ENCODE measurements around the gene SLC35G4.
"Not testable (repeated sequence)": the region's sequence is repeated elsewhere in the genome, so short reads cannot be mapped to it uniquely, and the experiment has no call there.

Gene SLC35G4

GRCh38 chr18:11579916-11580315, 29.5 kb upstream of the SLC35G4 start:
- H3K9me3 ChIP-seq (ENCODE audit: control insufficient read depth, insufficient read depth, low read length) = no peaks in the 10 kb centered on the region
- H3K27me3 ChIP-seq (ENCODE audit: control insufficient read depth, insufficient read depth, low read length) = no peaks in the 10 kb centered on the region
- no peaks in the 10 kb centered on the region for H3K4me1 ChIP-seq (ENCODE audit: control insufficient read depth, insufficient read depth, low read length)
- H3K36me3 ChIP-seq (ENCODE audit: control insufficient read depth, insufficient read depth, low read length) = no peaks in the 10 kb centered on the region
- no peak overlapping the region for H3K4me3 ChIP-seq (ENCODE audit: low read depth, low read length)
- no peak overlapping the region for H3K9ac ChIP-seq (ENCODE audit: low read depth, low read length)

DNA sequence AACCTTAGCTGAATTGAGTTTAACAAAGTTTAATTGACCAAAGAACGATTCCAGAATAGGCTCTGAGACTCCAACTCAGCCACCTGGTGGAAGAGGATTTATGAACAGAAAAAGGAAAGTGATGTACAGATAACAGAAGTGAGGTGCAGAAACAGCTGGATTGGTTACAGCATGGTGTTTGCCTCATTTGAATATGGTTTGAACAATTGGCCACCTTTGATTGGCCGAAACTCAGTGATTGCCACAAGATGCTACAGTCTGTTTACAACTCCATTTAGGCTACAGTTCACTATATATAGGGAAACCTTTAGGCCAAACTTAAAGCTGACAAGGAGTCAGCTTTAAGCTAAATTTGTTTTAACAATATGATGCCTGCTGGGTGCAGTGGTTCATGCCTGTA, 28.1 kb upstream of the SLC35G4 start:
- Histone ChIP-seq H3K9ac (ENCODE audit: low read depth, low read length) (no peak overlapping the region), H3K4me3 (ENCODE audit: low read depth, low read length) (no peak overlapping the region), H3K4me1 (ENCODE audit: control insufficient read depth, insufficient read depth, low read length) (no peaks in the 10 kb centered on the region), H3K9me3 (ENCODE audit: control insufficient read depth, insufficient read depth, low read length) (no peaks in the 10 kb centered on the region), H3K27me3 (ENCODE audit: control insufficient read depth, insufficient read depth, low read length) (no peaks in the 10 kb centered on the region), H3K36me3 (ENCODE audit: control insufficient read depth, insufficient read depth, low read length) (no peaks in the 10 kb centered on the region)

GRCh38 chr18:11585596-11585995, 23.8 kb upstream of the SLC35G4 start:
- no peak overlapping the region for H3K9ac ChIP-seq (ENCODE audit: low read depth, low read length)
- no peaks in the 10 kb centered on the region for H3K4me1 ChIP-seq (ENCODE audit: control insufficient read depth, insufficient read depth, low read length)
- no peak overlapping the region for H3K4me3 ChIP-seq (ENCODE audit: low read depth, low read length)
- H3K36me3 ChIP-seq (ENCODE audit: control insufficient read depth, insufficient read depth, low read length) = no peaks in the 10 kb centered on the region
- no peaks in the 10 kb centered on the region for H3K27me3 ChIP-seq (ENCODE audit: control insufficient read depth, insufficient read depth, low read length)
- no peaks in the 10 kb centered on the region for H3K9me3 ChIP-seq (ENCODE audit: control insufficient read depth, insufficient read depth, low read length)

GRCh38 chr18:11586896-11587295, 22.5 kb upstream of the SLC35G4 start:
- H3K4me3 ChIP-seq (ENCODE audit: low read depth, low read length) = no peak overlapping the region
- no peaks in the 10 kb centered on the region for H3K36me3 ChIP-seq (ENCODE audit: control insufficient read depth, insufficient read depth, low read length)
- no peaks in the 10 kb centered on the region for H3K9me3 ChIP-seq (ENCODE audit: control insufficient read depth, insufficient read depth, low read length)
- H3K4me1 ChIP-seq (ENCODE audit: control insufficient read depth, insufficient read depth, low read length) = no peaks in the 10 kb centered on the region
- H3K27me3 ChIP-seq (ENCODE audit: control insufficient read depth, insufficient read depth, low read length) = no peaks in the 10 kb centered on the region
- H3K9ac ChIP-seq (ENCODE audit: low read depth, low read length) = no peak overlapping the region

DNA sequence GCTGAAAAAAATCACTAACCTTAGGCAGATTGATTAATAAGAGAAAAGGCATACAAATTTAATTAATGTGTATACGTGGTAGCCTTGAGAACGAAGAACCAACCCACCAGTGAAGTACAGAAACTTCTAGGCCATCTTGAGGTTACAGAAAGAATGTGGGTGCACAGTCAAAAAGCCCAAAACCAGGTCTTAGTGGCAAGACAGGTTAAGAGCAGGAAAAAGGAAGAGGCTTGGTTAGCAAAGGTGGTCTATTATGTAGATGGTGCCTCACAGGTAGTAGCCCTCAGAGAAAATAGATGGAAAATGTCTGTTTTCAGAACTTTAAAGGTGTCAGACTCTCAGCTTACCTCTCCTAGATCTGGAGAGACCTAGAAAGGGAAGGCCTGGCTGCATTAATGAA, 22.0 kb upstream of the SLC35G4 start:
- Histone ChIP-seq H3K9ac (ENCODE audit: low read depth, low read length) (no peak overlapping the region), H3K36me3 (ENCODE audit: control insufficient read depth, insufficient read depth, low read length) (no peaks in the 10 kb centered on the region), H3K27me3 (ENCODE audit: control insufficient read depth, insufficient read depth, low read length) (no peaks in the 10 kb centered on the region), H3K4me3 (ENCODE audit: low read depth, low read length) (no peak overlapping the region), H3K4me1 (ENCODE audit: control insufficient read depth, insufficient read depth, low read length) (no peaks in the 10 kb centered on the region), H3K9me3 (ENCODE audit: control insufficient read depth, insufficient read depth, low read length) (no peaks in the 10 kb centered on the region)

GRCh38 chr18:11587846-11588245, 21.6 kb upstream of the SLC35G4 start:
- Histone ChIP-seq H3K4me1 (ENCODE audit: control insufficient read depth, insufficient read depth, low read length) (no peaks in the 10 kb centered on the region), H3K36me3 (ENCODE audit: control insufficient read depth, insufficient read depth, low read length) (no peaks in the 10 kb centered on the region), H3K27me3 (ENCODE audit: control insufficient read depth, insufficient read depth, low read length) (no peaks in the 10 kb centered on the region), H3K9me3 (ENCODE audit: control insufficient read depth, insufficient read depth, low read length) (no peaks in the 10 kb centered on the region), H3K4me3 (ENCODE audit: low read depth, low read length) (no peak overlapping the region), H3K9ac (ENCODE audit: low read depth, low read length) (no peak overlapping the region)

DNA sequence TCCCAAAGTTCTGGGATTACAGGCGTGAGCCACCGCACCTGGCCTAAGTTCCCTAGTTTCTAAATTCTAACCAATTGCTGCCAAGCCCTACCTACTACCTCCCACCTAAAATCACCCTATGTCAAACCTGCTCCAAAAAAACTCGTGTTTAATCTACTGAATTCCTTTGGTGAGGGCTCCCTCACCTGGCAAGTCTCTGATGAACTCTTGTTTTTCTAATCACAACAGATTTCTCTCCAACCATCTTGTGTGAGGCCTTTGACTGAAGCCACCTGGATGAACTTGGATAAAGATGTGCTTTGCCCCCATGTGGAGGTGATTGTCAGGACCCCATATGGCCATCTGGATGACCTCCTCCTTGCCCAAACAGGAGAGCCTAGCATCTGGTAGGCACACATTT, 17.4 kb upstream of the SLC35G4 start:
- no peak overlapping the region for H3K9ac ChIP-seq (ENCODE audit: low read depth, low read length)
- H3K27me3 ChIP-seq (ENCODE audit: control insufficient read depth, insufficient read depth, low read length) = no peaks in the 10 kb centered on the region
- no peaks in the 10 kb centered on the region for H3K9me3 ChIP-seq (ENCODE audit: control insufficient read depth, insufficient read depth, low read length)
- no peak overlapping the region for H3K4me3 ChIP-seq (ENCODE audit: low read depth, low read length)
- H3K4me1 ChIP-seq (ENCODE audit: control insufficient read depth, insufficient read depth, low read length) = no peaks in the 10 kb centered on the region
- no peaks in the 10 kb centered on the region for H3K36me3 ChIP-seq (ENCODE audit: control insufficient read depth, insufficient read depth, low read length)

- no peaks in the 10 kb centered on the region for H3K9me3 ChIP-seq (ENCODE audit: control insufficient read depth, insufficient read depth, low read length)
- no peak overlapping the region for H3K4me3 ChIP-seq (ENCODE audit: low read depth, low read length)
- H3K36me3 ChIP-seq (ENCODE audit: control insufficient read depth, insufficient read depth, low read length) = no peaks in the 10 kb centered on the region
- H3K4me1 ChIP-seq (ENCODE audit: control insufficient read depth, insufficient read depth, low read length) = no peaks in the 10 kb centered on the region
- H3K9ac ChIP-seq (ENCODE audit: low read depth, low read length) = no peak overlapping the region
- H3K27me3 ChIP-seq (ENCODE audit: control insufficient read depth, insufficient read depth, low read length) = no peaks in the 10 kb centered on the region
These were observed 9.1 kb upstream of the SLC35G4 start for GRCh38 chr18:11600321-11600720.

- Histone ChIP-seq H3K9ac (ENCODE audit: low read depth, low read length) (no peak overlapping the region), H3K27me3 (ENCODE audit: control insufficient read depth, insufficient read depth, low read length) (no peaks in the 10 kb centered on the region), H3K36me3 (ENCODE audit: control insufficient read depth, insufficient read depth, low read length) (no peaks in the 10 kb centered on the region), H3K9me3 (ENCODE audit: control insufficient read depth, insufficient read depth, low read length) (no peaks in the 10 kb centered on the region), H3K4me1 (ENCODE audit: control insufficient read depth, insufficient read depth, low read length) (no peaks in the 10 kb centered on the region), H3K4me3 (ENCODE audit: low read depth, low read length) (no peak overlapping the region)
These were observed 1.5 kb upstream of the SLC35G4 start for GRCh38 chr18:11607906-11608305.

- H3K9ac ChIP-seq (ENCODE audit: low read depth, low read length); H3K36me3 ChIP-seq (ENCODE audit: control insufficient read depth, insufficient read depth, low read length); H3K9me3 ChIP-seq (ENCODE audit: control insufficient read depth, insufficient read depth, low read length); H3K27me3 ChIP-seq (ENCODE audit: control insufficient read depth, insufficient read depth, low read length); H3K4me1 ChIP-seq (ENCODE audit: control insufficient read depth, insufficient read depth, low read length); H3K4me3 ChIP-seq (ENCODE audit: low read depth, low read length): not testable (repeated sequence)
These were observed 778 bp upstream of the SLC35G4 start for GRCh38 chr18:11608618-11609017.

DNA sequence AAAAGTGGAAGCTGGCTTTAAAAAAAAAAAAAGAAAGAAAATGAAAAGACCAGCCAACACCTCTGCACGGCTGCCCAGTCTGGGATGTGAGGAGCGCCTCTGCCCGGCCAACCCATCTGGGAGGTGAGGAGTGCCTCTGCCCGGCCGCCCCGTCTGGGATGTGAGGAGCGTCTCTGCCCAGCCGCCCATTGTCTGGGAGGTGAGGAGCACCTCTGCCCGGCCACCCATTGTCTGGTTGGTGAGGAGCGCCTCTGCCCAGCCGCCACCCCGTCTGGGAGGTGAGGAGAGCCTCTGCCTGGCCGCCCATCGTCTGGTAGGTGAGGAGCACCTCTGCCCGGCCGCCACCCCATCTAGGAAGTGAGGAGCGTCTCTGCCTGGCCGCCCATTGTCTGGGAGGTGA, 3.7 kb downstream of the SLC35G4 start:
- not testable (repeated sequence) for H3K9me3 ChIP-seq (ENCODE audit: control insufficient read depth, insufficient read depth, low read length); H3K9ac ChIP-seq (ENCODE audit: low read depth, low read length); H3K4me3 ChIP-seq (ENCODE audit: low read depth, low read length); H3K27me3 ChIP-seq (ENCODE audit: control insufficient read depth, insufficient read depth, low read length); H3K36me3 ChIP-seq (ENCODE audit: control insufficient read depth, insufficient read depth, low read length); H3K4me1 ChIP-seq (ENCODE audit: control insufficient read depth, insufficient read depth, low read length)

DNA sequence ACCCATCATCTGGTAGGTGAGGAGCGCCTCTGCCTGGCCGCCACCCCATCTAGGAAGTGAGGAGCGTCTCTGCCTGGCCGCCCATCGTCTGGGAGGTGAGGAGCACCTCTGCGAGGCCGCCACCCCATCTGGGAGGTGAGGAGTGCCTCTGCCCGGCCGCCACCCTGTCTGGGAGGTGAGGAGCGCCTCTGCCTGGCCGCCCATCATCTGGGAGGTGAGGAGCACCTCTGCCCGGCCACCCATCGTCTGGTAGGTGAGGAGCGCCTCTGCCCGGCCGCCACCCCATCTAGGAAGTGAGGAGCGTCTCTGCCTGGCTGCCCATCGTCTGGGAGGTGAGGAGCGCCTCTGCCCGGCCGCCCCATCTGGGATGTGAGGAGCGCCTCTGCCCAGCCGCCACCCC, 4.2 kb downstream of the SLC35G4 start:
- H3K9ac ChIP-seq (ENCODE audit: low read depth, low read length); H3K36me3 ChIP-seq (ENCODE audit: control insufficient read depth, insufficient read depth, low read length); H3K4me3 ChIP-seq (ENCODE audit: low read depth, low read length); H3K4me1 ChIP-seq (ENCODE audit: control insufficient read depth, insufficient read depth, low read length); H3K9me3 ChIP-seq (ENCODE audit: control insufficient read depth, insufficient read depth, low read length); H3K27me3 ChIP-seq (ENCODE audit: control insufficient read depth, insufficient read depth, low read length): not testable (repeated sequence)

DNA sequence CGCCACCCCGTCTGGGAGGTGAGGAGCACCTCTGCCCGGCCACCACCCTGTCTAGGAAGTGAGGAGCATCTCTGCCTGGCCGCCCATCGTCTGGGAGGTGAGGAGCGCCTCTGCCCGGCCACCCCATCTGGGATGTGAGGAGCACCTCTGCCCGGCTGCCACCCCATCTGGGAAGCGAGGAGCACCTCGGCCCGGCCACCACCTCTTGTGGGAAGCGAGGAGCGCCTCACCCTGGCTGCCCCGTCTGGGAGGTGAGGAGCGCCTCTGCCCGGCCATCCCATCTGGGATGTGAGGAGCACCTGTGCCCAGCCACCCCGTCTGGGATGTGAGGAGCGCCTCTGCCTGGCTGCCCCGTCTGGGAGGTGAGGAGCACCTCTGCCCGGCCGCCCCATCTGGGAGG, 4.6 kb downstream of the SLC35G4 start:
- not testable (repeated sequence) for H3K9ac ChIP-seq (ENCODE audit: low read depth, low read length); H3K36me3 ChIP-seq (ENCODE audit: control insufficient read depth, insufficient read depth, low read length); H3K4me3 ChIP-seq (ENCODE audit: low read depth, low read length)

More for the DNA sequence above, 4.6 kb downstream of the SLC35G4 start:
- H3K9me3 ChIP-seq (ENCODE audit: control insufficient read depth, insufficient read depth, low read length); H3K4me1 ChIP-seq (ENCODE audit: control insufficient read depth, insufficient read depth, low read length); H3K27me3 ChIP-seq (ENCODE audit: control insufficient read depth, insufficient read depth, low read length): not testable (repeated sequence)
